HepG2 (cell line): ENCODE data around the gene ACACB. TPM values are rescaled to one million over a fixed set of nuclear protein-coding genes. Genes with fewer than 3 reads are reported as not detected.
A peak's percentile ranks its signal among the peaks of the same experiment; 100 is the strongest.

Source experiments
- HOXA3 ChIP-seq: sonication (generic); formaldehyde crosslinking; IDR thresholded peaks from 2 replicates; pipeline ENCODE4 v1.5.0; 2020; ENCODE audit warnings: missing genetic modification reagents
- MTF2 ChIP-seq: sonication (generic); formaldehyde crosslinking; IDR thresholded peaks from 2 replicates; pipeline ENCODE4 v1.5.0; 2020; ENCODE audit warnings: missing genetic modification reagents, borderline replicate concordance
- NONO ChIP-seq, 2 experiments: fragments of 450-650 bp in 1 of 2; sonication (generic) in 1 of 2; formaldehyde crosslinking in 1 of 2; IDR thresholded peaks in 1 of 2; conservative IDR thresholded peaks in 1 of 2; 2 replicates each; pipeline versions ENCODE4 v1.6.1 to v1.8.0; 2017 to 2022; ENCODE audit warnings: mild to moderate bottlenecking in 1 of 2, missing genetic modification reagents in 1 of 2, moderate library complexity in 1 of 2
- NR2F1 ChIP-seq, 2 experiments: fragments of 450-650 bp in 1 of 2; formaldehyde crosslinking in 1 of 2; IDR thresholded peaks; 2 replicates each; pipeline versions ENCODE4 v1.5.0 to v1.6.1; 2016 to 2020; ENCODE audit warnings: mild to moderate bottlenecking in 1 of 2, missing compliant biosample characterization in 1 of 2, missing genetic modification reagents in 1 of 2, moderate library complexity in 1 of 2
- PCBP2 ChIP-seq: fragments of 200-400 bp; formaldehyde crosslinking; optimal IDR thresholded peaks from 2 replicates; pipeline ENCODE3; 2018; ENCODE audit warnings: low read length, low read depth; ENCODE audit not compliant: poor library complexity, severe bottlenecking
- POGK ChIP-seq: sonication (generic); formaldehyde crosslinking; conservative IDR thresholded peaks from 2 replicates; pipeline ENCODE4 v1.8.0; 2022; ENCODE audit warnings: mild to moderate bottlenecking, moderate library complexity, missing genetic modification reagents
- POLR2AphosphoS5 ChIP-seq: IDR thresholded peaks from 2 replicates; pipeline ENCODE4 v1.6.1; 2012; ENCODE audit warnings: low read depth, low read length
- TFE3 ChIP-seq: IDR thresholded peaks from 2 replicates; pipeline ENCODE4 v1.6.1; 2016
- ZNF124 ChIP-seq: sonication (generic); formaldehyde crosslinking; IDR thresholded peaks from 2 replicates; pipeline ENCODE4 v1.4.0; 2020; ENCODE audit warnings: missing genetic modification reagents
- ZNF318 ChIP-seq: sonication (generic); formaldehyde crosslinking; IDR thresholded peaks from 2 replicates; pipeline ENCODE4 v1.4.0; 2020; ENCODE audit warnings: mild to moderate bottlenecking, missing genetic modification reagents
- ZNF451 ChIP-seq: sonication (generic); formaldehyde crosslinking; IDR thresholded peaks from 2 replicates; pipeline ENCODE4 v1.5.0; 2020; ENCODE audit warnings: mild to moderate bottlenecking, missing genetic modification reagents
- ZNF558 ChIP-seq: sonication (generic); formaldehyde crosslinking; IDR thresholded peaks from 2 replicates; pipeline ENCODE4 v1.9.0; 2022; ENCODE audit warnings: mild to moderate bottlenecking, missing genetic modification reagents, borderline replicate concordance
- ZNF563 ChIP-seq: sonication (generic); formaldehyde crosslinking; IDR thresholded peaks from 2 replicates; pipeline ENCODE4 v1.8.0; 2022; ENCODE audit warnings: mild to moderate bottlenecking, moderate library complexity, missing genetic modification reagents
- polyA plus RNA-seq, 8 experiments: library from polyadenylated mRNA; depleted of rRNA in 3 of 8; stranded (reverse) in 7 of 8; unstranded in 1 of 8; fragments of >200 nt; fragmentation: Illumina TruSeq in 4 of 8; extraction: Trizol in 4 of 8; gene quantifications; 2 replicates each; pipeline versions ENCODE4 v1.2.1 to v1.2.3, GENCODE V29; 2011 to 2016; ENCODE audit warnings: low read depth in 4 of 8, missing spikeins in 1 of 8, mixed read lengths in 1 of 8; ENCODE audit not compliant: insufficient read depth in 1 of 8
- total RNA-seq, 5 experiments: library from RNA; depleted of rRNA; stranded (reverse); fragments of >200 nt; fragmentation: Illumina TruSeq; extraction: Trizol; gene quantifications; 2 replicates each; pipeline ENCODE4 v1.2.3, GENCODE V29; 2016; ENCODE audit warnings: low read depth in 1 of 5
- TF ChIP-seq, protein P1 (sequence below): sonication (generic); formaldehyde crosslinking; IDR thresholded peaks from 2 replicates; pipeline ENCODE4 v1.8.0; 2022; ENCODE audit warnings: missing genetic modification reagents, mild to moderate bottlenecking, moderate library complexity, borderline replicate concordance

ACACB gene
- total and polyA plus RNA-seq, 2 of the 13 experiments (the other 11 are each of a cell fraction or from before 2014, with no cell fraction given): 6.2 to 8.6 TPM

DNA sequence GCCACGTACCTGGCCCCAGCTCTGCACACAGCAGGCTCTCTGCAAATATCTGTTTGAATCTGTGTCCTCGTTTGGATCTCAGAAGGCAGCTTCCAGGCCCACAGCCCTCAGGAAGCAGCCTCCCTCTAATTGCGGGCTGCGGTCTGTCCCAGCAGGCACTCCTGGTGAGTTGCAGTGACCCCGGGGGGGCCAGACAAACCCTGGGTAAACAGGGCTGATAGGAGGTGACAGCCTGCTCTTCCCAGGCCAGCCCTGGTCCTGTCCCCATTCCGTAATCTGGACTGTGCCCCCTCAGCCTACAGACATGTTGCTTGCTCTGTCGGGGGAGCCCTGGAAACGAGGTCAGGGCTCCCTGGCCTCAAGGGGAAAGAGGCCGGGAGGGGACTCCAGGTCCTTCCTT lies 190.7 kb downstream of the ACACB start (continued):
- TF ChIP-seq ZNF318 (CRISPR knock-in tag) (no peak), PCBP2 (no peak), POGK (CRISPR knock-in tag) (0 out of 2 replicates have a peak, but pooled peaks have one; percentile 31), TFE3 (CRISPR knock-in tag) (no peak), HOXA3 (peak; percentile 60; the same call in 1 of the 2 replicates), ZNF451 (CRISPR knock-in tag) (peak; percentile 48; the same call in 1 of the 2 replicates), ZNF563 (CRISPR knock-in tag) (0 out of 2 replicates have a peak, but pooled peaks have one; percentile 46), NR2F1 (CRISPR knock-in tag; IDR thresholded peaks at IDR 0.05) (peak in 1 of 2 experiments; percentile 37; a peak in 1 of 4 replicates), ZNF124 (CRISPR knock-in tag) (0 out of 2 replicates have a peak, but pooled peaks have one; percentile 37), NONO (IDR thresholded peaks at IDR 0.05) (no peak), NONO (CRISPR knock-in tag; conservative IDR thresholded peaks at IDR 0.05) (0 out of 2 replicates have a peak, but pooled peaks have one; percentile 31), MTF2 (no peak), ZNF558 (CRISPR knock-in tag) (peak; percentile 73; the same call in 1 of the 2 replicates), POLR2AphosphoS5 (no peak)
- TF ChIP-seq, protein P1, sequence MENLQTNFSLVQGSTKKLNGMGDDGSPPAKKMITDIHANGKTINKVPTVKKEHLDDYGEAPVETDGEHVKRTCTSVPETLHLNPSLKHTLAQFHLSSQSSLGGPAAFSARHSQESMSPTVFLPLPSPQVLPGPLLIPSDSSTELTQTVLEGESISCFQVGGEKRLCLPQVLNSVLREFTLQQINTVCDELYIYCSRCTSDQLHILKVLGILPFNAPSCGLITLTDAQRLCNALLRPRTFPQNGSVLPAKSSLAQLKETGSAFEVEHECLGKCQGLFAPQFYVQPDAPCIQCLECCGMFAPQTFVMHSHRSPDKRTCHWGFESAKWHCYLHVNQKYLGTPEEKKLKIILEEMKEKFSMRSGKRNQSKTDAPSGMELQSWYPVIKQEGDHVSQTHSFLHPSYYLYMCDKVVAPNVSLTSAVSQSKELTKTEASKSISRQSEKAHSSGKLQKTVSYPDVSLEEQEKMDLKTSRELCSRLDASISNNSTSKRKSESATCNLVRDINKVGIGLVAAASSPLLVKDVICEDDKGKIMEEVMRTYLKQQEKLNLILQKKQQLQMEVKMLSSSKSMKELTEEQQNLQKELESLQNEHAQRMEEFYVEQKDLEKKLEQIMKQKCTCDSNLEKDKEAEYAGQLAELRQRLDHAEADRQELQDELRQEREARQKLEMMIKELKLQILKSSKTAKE (CRISPR knock-in tag): peak; percentile 76
